Gastroesophageal sphincter (tissue), 4 donors: ENCODE measurements around the gene SPDYE3. TPM values are rescaled to one million over a fixed set of nuclear protein-coding genes. Genes with fewer than 3 reads are reported as not detected.
"Not testable (repeated sequence)": the region's sequence is repeated elsewhere in the genome, so short reads cannot be mapped to it uniquely, and the experiment has no call there.

Source experiments
- ATAC-seq: fragments of 150-250 bp; one replicate; pipeline ENCODE4 v1.9.1; 2016; ENCODE audit warnings: mild to moderate bottlenecking, moderate library complexity
- H3K27ac ChIP-seq, 4 donors: fragments of 200-600 bp; sonication (generic) in 3 of 4; 1 replicate in 3 of 4; 2 replicates in 1 of 4; pipeline ENCODE4 v1.5.1; 2016 to 2019
- H3K27me3 ChIP-seq: fragments of 200-600 bp; sonication (generic); one replicate; pipeline ENCODE4 v1.5.1; 2019
- H3K36me3 ChIP-seq, 2 donors: fragments of 200-600 bp; sonication (generic); one replicate each; pipeline ENCODE4 v1.5.1; 2019; ENCODE audit warnings: control low read depth in 1 of 2
- H3K4me1 ChIP-seq, 3 donors: fragments of 200-600 bp; sonication (generic); 1 replicate in 2 of 3; 2 replicates in 1 of 3; pipeline ENCODE4 v1.5.1; 2016 to 2019; ENCODE audit warnings: control low read depth in 2 of 3
- H3K4me3 ChIP-seq, 2 donors: fragments of 200-600 bp; sonication (generic); one replicate each; pipeline ENCODE4 v1.5.1; 2019; ENCODE audit warnings: mild to moderate bottlenecking in 1 of 2, moderate library complexity in 1 of 2
- H3K9me3 ChIP-seq, 3 donors: fragments of 200-600 bp; sonication (generic); one replicate each; pipeline ENCODE4 v1.5.1; 2017 to 2019; ENCODE audit warnings: control low read depth in 2 of 3
- CTCF ChIP-seq, 4 experiments: fragments of 200-600 bp in 2 of 4; fragments of 450-650 bp in 2 of 4; sonication (generic) in 1 of 4; IDR thresholded peaks; one replicate each; pipeline ENCODE4 v1.5.1; 2017 to 2019; ENCODE audit warnings: antibody characterized with exemption in 4 of 4, mild to moderate bottlenecking in 2 of 4, moderate library complexity in 2 of 4
- EP300 ChIP-seq: sonication (generic); formaldehyde crosslinking; IDR thresholded peaks from one replicate; pipeline ENCODE4 v1.6.1; 2017; ENCODE audit warnings: antibody characterized with exemption, mild to moderate bottlenecking
- POLR2A ChIP-seq, 2 donors: fragments of 450-650 bp; IDR thresholded peaks; one replicate each; pipeline ENCODE4 v1.6.1; 2017; ENCODE audit warnings: antibody characterized with exemption in 2 of 2, mild to moderate bottlenecking in 2 of 2, moderate library complexity in 1 of 2
- POLR2AphosphoS5 ChIP-seq: sonication (generic); formaldehyde crosslinking; IDR thresholded peaks from one replicate; pipeline ENCODE4 v1.6.1; 2017; ENCODE audit warnings: antibody characterized with exemption
- WGBS, 2 donors: methylation state at CpG; one replicate each; pipeline ENCODE4 v1.1.5; 2018; ENCODE audit warnings: low coverage in 1 of 2; 5-methylcytosine and 5-hydroxymethylcytosine counted together
- total RNA-seq, 4 donors: library from RNA; depleted of rRNA; stranded (reverse); fragments of >200 nt; gene quantifications; one replicate each; pipeline ENCODE4 v1.1.0, GENCODE V29; 2016

SPDYE3 gene
- total RNA-seq, 4 donors from 2014 or later, result not detected

GRCh38 chr7:100363098-100363497, 55.6 kb downstream of the SPDYE3 start:
- no peak overlapping the region for H3K27ac ChIP-seq
- TF ChIP-seq CTCF (IDR thresholded peaks at IDR 0.05) (no peak), EP300 (no peak)
- H3K36me3 ChIP-seq, result peaks cover 4 to 86% of the 10 kb centered on the region in 2 donors
- no peaks in the 10 kb centered on the region for H3K4me1 ChIP-seq
- H3K9me3 ChIP-seq, result no peaks in the 10 kb centered on the region
- no peaks in the 10 kb centered on the region for H3K27me3 ChIP-seq
- H3K4me3 ChIP-seq, result no peak overlapping the region
- ATAC-seq, result no peak

GRCh38 chr7:100363797-100364196, 56.3 kb downstream of the SPDYE3 start:
- H3K36me3 ChIP-seq, result peaks cover 4 to 86% of the 10 kb centered on the region in 2 donors

GRCh38 chr7:100364480-100364879, 57.0 kb downstream of the SPDYE3 start:
- WGBS, 2 donors, result 83 to 87% methylated on average over 1 to 4 of the region's 6 CpGs
- Histone ChIP-seq H3K4me1 (no peaks in the 10 kb centered on the region), H3K27ac (no peak overlapping the region), H3K4me3 (no peak overlapping the region), H3K36me3 (peaks cover under 1 to 84% of the 10 kb centered on the region in 2 donors), H3K9me3 (no peaks in the 10 kb centered on the region), H3K27me3 (no peaks in the 10 kb centered on the region)
- ATAC-seq, result no peak
- TF ChIP-seq POLR2AphosphoS5 (no peak), EP300 (no peak), POLR2A (IDR thresholded peaks at IDR 0.05) (no peak), CTCF (IDR thresholded peaks at IDR 0.05) (no peak)

More at GRCh38 chr7:100363797-100364196, 56.3 kb downstream of the SPDYE3 start:
- not testable (repeated sequence) for H3K27ac ChIP-seq, ATAC-seq, H3K27me3 ChIP-seq, H3K4me1 ChIP-seq, H3K9me3 ChIP-seq, H3K4me3 ChIP-seq
- WGBS, 2 donors, result 94 to 95% methylated on average over 4 to 6 of the region's 7 CpGs

- not testable (repeated sequence) for ATAC-seq, H3K27ac ChIP-seq
These were observed 58.5 kb downstream of the SPDYE3 start for GRCh38 chr7:100365998-100366367.

GRCh38 chr7:100366411-100367250, 59.1 kb downstream of the SPDYE3 start:
- H3K4me3 ChIP-seq, result no peak overlapping the region
- H3K9me3 ChIP-seq, result no peaks in the 10 kb centered on the region
- no peak overlapping the region for H3K27ac ChIP-seq
- no peak for ATAC-seq
- WGBS, 2 donors, result 75 to 87% methylated on average over 6 to 9 of the region's 16 CpGs
- H3K27me3 ChIP-seq, result no peaks in the 10 kb centered on the region
- H3K36me3 ChIP-seq, result peaks cover 0 to 63% of the 10 kb centered on the region in 2 donors
- no peak for TF ChIP-seq POLR2A (IDR thresholded peaks at IDR 0.05)
- TF ChIP-seq CTCF (IDR thresholded peaks at IDR 0.05), result no peak
- no peak for TF ChIP-seq EP300
- TF ChIP-seq POLR2AphosphoS5, result no peak
- H3K4me1 ChIP-seq, result peaks cover 0 to 1% (median 0%) of the 10 kb centered on the region in 3 donors

More at GRCh38 chr7:100365998-100366367, 58.5 kb downstream of the SPDYE3 start:
- H3K36me3 ChIP-seq, result peaks cover 0 to 69% of the 10 kb centered on the region in 2 donors
- H3K4me1 ChIP-seq, H3K27me3 ChIP-seq, H3K4me3 ChIP-seq, H3K9me3 ChIP-seq: not testable (repeated sequence)
- 97 to 100% methylated on average over 1 to 5 of the region's 7 CpGs for WGBS, 2 donors

GRCh38 chr7:100367251-100367620, 59.7 kb downstream of the SPDYE3 start:
- Histone ChIP-seq H3K27me3 (no peaks in the 10 kb centered on the region), H3K27ac (no peak overlapping the region), H3K4me1 (peaks cover 0 to 7% (median 0%) of the 10 kb centered on the region in 3 donors), H3K4me3 (no peak overlapping the region), H3K9me3 (no peaks in the 10 kb centered on the region), H3K36me3 (peaks cover 0 to 57% of the 10 kb centered on the region in 2 donors)
- 92% methylated on average over 2 of the region's 8 CpGs; no CpG with 5 or more reads in 1 of the 2 donors for WGBS, 2 donors
- ATAC-seq, result no peak
- TF ChIP-seq CTCF (IDR thresholded peaks at IDR 0.05) (no peak), EP300 (no peak)
